Natural killer cell (primary cell): ENCODE data around the gene GAPT. TPM values are rescaled to one million over a fixed set of nuclear protein-coding genes. Genes with fewer than 3 reads are reported as not detected.

Experiments
- ATAC-seq, 3 donors: fragments of 150-1000 bp in 2 of 3; fragments of 200-7000 bp in 1 of 3; cut with Tn5 transposase; 1 replicate in 1 of 3; 2 replicates in 2 of 3; pipeline ENCODE4 v1.10.0; 2021; ENCODE audit warnings: mild to moderate bottlenecking in 2 of 3, moderate library complexity in 2 of 3
- DNase-seq, 2 donors: peaks; one replicate each; pipeline versions ENCODE4 v3.0.0 to v3.0.0-alpha.2; 2013 to 2021; ENCODE audit warnings: mixed read lengths in 1 of 2
- H3K27ac ChIP-seq: one replicate; pipeline ENCODE4 v1.5.1; 2013; ENCODE audit warnings: mild to moderate bottlenecking, low read length
- H3K27me3 ChIP-seq: one replicate; pipeline ENCODE4 v1.6.1; 2013; ENCODE audit warnings: low read length; ENCODE audit not compliant: control insufficient read depth, insufficient read depth
- H3K36me3 ChIP-seq: one replicate; pipeline ENCODE4 v1.6.1; 2013; ENCODE audit warnings: low read length; ENCODE audit not compliant: control insufficient read depth, insufficient read depth
- H3K4me1 ChIP-seq: one replicate; pipeline ENCODE4 v1.6.1; 2013; ENCODE audit warnings: low read length; ENCODE audit not compliant: control insufficient read depth, insufficient read depth
- H3K4me3 ChIP-seq: one replicate; pipeline ENCODE4 v1.5.1; 2013; ENCODE audit warnings: low read length
- H3K9me3 ChIP-seq: one replicate; pipeline ENCODE4 v1.6.1; 2013; ENCODE audit warnings: low read length; ENCODE audit not compliant: control insufficient read depth, insufficient read depth
- H3K27ac Mint-ChIP-seq, 2 donors: one replicate each; pipeline ENCODE4 v1.8.0; 2022; ENCODE audit warnings: mild to moderate bottlenecking in 2 of 2, mixed read lengths in 2 of 2, moderate library complexity in 1 of 2
- H3K27me3 Mint-ChIP-seq, 2 donors: one replicate each; pipeline ENCODE4 v1.8.0; 2022; ENCODE audit warnings: low read depth in 2 of 2, mixed read lengths in 2 of 2
- H3K36me3 Mint-ChIP-seq: one replicate; pipeline ENCODE4 v1.8.0; 2022; ENCODE audit warnings: mixed read lengths
- H3K4me1 Mint-ChIP-seq, 2 donors: one replicate each; pipeline ENCODE4 v1.8.0; 2022; ENCODE audit warnings: mixed read lengths in 2 of 2
- H3K4me3 Mint-ChIP-seq: one replicate; pipeline ENCODE4 v1.8.0; 2022; ENCODE audit warnings: mild to moderate bottlenecking, moderate library complexity, mixed read lengths
- H3K9me3 Mint-ChIP-seq, 2 donors: one replicate each; pipeline ENCODE4 v1.8.0; 2022; ENCODE audit warnings: mixed read lengths in 2 of 2
- CTCF ChIP-seq: fragments of 200-600 bp; IDR thresholded peaks from one replicate; pipeline ENCODE4 v1.8.0; 2022; ENCODE audit warnings: antibody characterized with exemption
- WGBS: methylation state at CpG from one replicate; pipeline ENCODE4 v1.1.7; 2013; ENCODE audit warnings: missing lambda C conversion rate; ENCODE audit not compliant: insufficient coverage; 5-methylcytosine and 5-hydroxymethylcytosine counted together
- intact Hi-C: fragments of 100-400 bp; cut with micrococcal nuclease; formaldehyde crosslinking; loops from one replicate; pipeline ENCODE4 v1.14.2; 2022
- total RNA-seq, 4 donors: library from RNA; stranded (reverse); fragments of 120-200 nt in 1 of 4; gene quantifications; one replicate each; pipeline versions ENCODE4 v1.2.3 to v1.2.4, GENCODE V29; 2013 to 2022

GAPT gene
- total RNA-seq, 3 donors from 2014 or later (not counting 1 experiment from before 2014, with no cell fraction given), result 1.7 to 6.1 (median 1.8) TPM

- Histone ChIP-seq H3K27me3 (no peaks in the 10 kb centered on the region), H3K36me3 (no peaks in the 10 kb centered on the region), H3K4me1 (no peaks in the 10 kb centered on the region), H3K9me3 (no peaks in the 10 kb centered on the region), H3K4me3 (no peak overlapping the region), H3K27ac (no peak overlapping the region)
- H3K27ac Mint-ChIP-seq, result no peak overlapping the region
- no peaks in the 10 kb centered on the region for H3K9me3 Mint-ChIP-seq
- H3K27me3 Mint-ChIP-seq, result peaks cover 0 to 5% of the 10 kb centered on the region in 2 donors
- ATAC-seq (no peak), DNase-seq (no peak)
- intact Hi-C loops, result no loop called here
- H3K36me3 Mint-ChIP-seq, result no peaks in the 10 kb centered on the region
- WGBS, result 92% methylated on average over 1 of the region's 1 CpG
- H3K4me3 Mint-ChIP-seq, result no peak overlapping the region
- H3K4me1 Mint-ChIP-seq, result no peaks in the 10 kb centered on the region
- no peak for TF ChIP-seq CTCF
These were observed 8.7 kb upstream of the GAPT start for GRCh38 chr5:58482536-58482935.

GRCh38 chr5:58484505-58484904 is 6.7 kb upstream of the GAPT start:
- no peaks in the 10 kb centered on the region for H3K9me3 ChIP-seq
- H3K36me3 ChIP-seq, result no peaks in the 10 kb centered on the region
- H3K4me1 ChIP-seq, result no peaks in the 10 kb centered on the region
- no peak overlapping the region for H3K4me3 ChIP-seq
- Mint-ChIP-seq H3K4me3 (no peak overlapping the region), H3K4me1 (no peaks in the 10 kb centered on the region), H3K36me3 (no peaks in the 10 kb centered on the region), H3K27me3 (peaks cover 4 to 8% of the 10 kb centered on the region in 2 donors), H3K9me3 (no peaks in the 10 kb centered on the region), H3K27ac (no peak overlapping the region)
- no peak overlapping the region for H3K27ac ChIP-seq
- no peak for ATAC-seq
- WGBS, result 74% methylated on average over 4 of the region's 4 CpGs
- intact Hi-C loops, result no loop called here
- no peaks in the 10 kb centered on the region for H3K27me3 ChIP-seq
- no peak for DNase-seq
- no peak for TF ChIP-seq CTCF

GRCh38 chr5:58486290-58486689 is 4.9 kb upstream of the GAPT start:
- no peaks in the 10 kb centered on the region for H3K4me1 ChIP-seq
- no peak for TF ChIP-seq CTCF
- H3K36me3 ChIP-seq, result no peaks in the 10 kb centered on the region
- Mint-ChIP-seq H3K4me1 (peaks cover 0 to 3% of the 10 kb centered on the region in 2 donors), H3K27me3 (peaks cover 8% of the 10 kb centered on the region in 2 donors), H3K9me3 (no peaks in the 10 kb centered on the region), H3K36me3 (no peaks in the 10 kb centered on the region), H3K4me3 (no peak overlapping the region), H3K27ac (no peak overlapping the region)
- WGBS, result no CpG with 5 or more reads among the region's 1 CpG
- intact Hi-C loops, result no loop called here
- ATAC-seq, result no peak
- H3K27ac ChIP-seq, result no peak overlapping the region
- no peaks in the 10 kb centered on the region for H3K27me3 ChIP-seq
- H3K9me3 ChIP-seq, result no peaks in the 10 kb centered on the region
- no peak for DNase-seq
- no peak overlapping the region for H3K4me3 ChIP-seq

GRCh38 chr5:58490402-58491050 is 709 bp upstream of the GAPT start:
- H3K27me3 Mint-ChIP-seq, result peaks cover 8% of the 10 kb centered on the region in 2 donors
- H3K27ac Mint-ChIP-seq, result no peak overlapping the region
- H3K9me3 Mint-ChIP-seq, result no peaks in the 10 kb centered on the region
- H3K4me1 Mint-ChIP-seq, result peaks cover 0 to 4% of the 10 kb centered on the region in 2 donors
- no peak for TF ChIP-seq CTCF
- Histone ChIP-seq H3K4me3 (no peak overlapping the region), H3K27me3 (no peaks in the 10 kb centered on the region), H3K36me3 (no peaks in the 10 kb centered on the region), H3K27ac (no peak overlapping the region), H3K9me3 (no peaks in the 10 kb centered on the region), H3K4me1 (no peaks in the 10 kb centered on the region)
- no peaks in the 10 kb centered on the region for H3K36me3 Mint-ChIP-seq
- DNase-seq (no peak), ATAC-seq (no peak)
- 24% methylated on average over 3 of the region's 4 CpGs for WGBS
- H3K4me3 Mint-ChIP-seq, result no peak overlapping the region
- intact Hi-C loops, result no loop called here
